CD4-positive, alpha-beta T cell treated with Interleukin-4 for 4 hours (primary cell): ENCODE results near the gene PROB1.
"Not testable (repeated sequence)": the region's sequence is repeated elsewhere in the genome, so short reads cannot be mapped to it uniquely, and the experiment has no call there.

Experiments
- DNase-seq: peaks from one replicate; pipeline ENCODE4 v3.0.0-alpha.2; 2020

PROB1 gene

GRCh38 chr5:139377226-139377625, 17.7 kb downstream of the PROB1 start:
- DNase-seq: no peak

DNA sequence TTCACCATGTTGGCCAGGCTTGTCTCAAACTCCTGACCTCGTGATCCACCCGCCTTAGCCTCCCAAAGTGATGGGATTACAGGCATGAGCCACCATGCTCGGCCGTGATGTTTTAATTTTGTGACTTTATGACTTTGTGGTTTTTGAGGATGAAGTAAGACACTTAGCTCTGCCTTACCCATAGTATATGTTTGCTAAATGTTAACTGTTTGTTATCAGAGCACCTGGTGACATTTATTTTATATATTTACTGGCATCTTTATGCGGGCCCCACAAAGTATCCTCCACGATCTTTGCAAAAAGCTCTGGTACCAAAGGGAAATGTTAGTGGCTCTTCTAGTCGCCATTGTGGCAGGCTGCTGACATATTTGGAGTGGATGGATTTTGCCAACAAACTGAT, 18.5 kb downstream of the PROB1 start:
- no peak for DNase-seq

- DNase-seq: no peak
Observed at GRCh38 chr5:139374909-139375308, 20.0 kb downstream of the PROB1 start.

GRCh38 chr5:139371482-139372435, 23.1 kb downstream of the PROB1 start:
- DNase-seq: no peak

- no peak for DNase-seq
Observed at GRCh38 chr5:139369181-139369580, 25.7 kb downstream of the PROB1 start.

GRCh38 chr5:139368613-139369012, 26.3 kb downstream of the PROB1 start:
- no peak for DNase-seq

DNA sequence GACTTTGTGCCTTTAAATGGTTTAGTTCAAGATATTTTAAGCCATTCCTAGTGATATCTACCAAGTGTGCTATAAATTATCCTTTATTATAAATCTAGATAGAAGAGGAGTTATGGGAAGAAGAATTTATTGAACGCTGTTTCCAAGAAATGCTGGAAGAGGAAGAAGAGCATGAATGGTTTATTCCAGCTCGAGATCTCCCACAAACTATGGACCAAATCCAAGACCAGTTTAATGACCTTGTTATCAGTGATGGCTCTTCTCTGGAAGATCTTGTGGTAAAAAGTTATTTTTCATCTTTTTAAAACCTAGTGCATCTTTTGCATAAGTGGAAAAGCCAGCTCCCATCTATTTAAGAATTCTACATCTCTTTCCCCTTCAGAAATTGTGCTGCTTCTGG, 30.4 kb downstream of the PROB1 start:
- DNase-seq: no peak

- no peak for DNase-seq
Observed at GRCh38 chr5:139363937-139364336, 31.0 kb downstream of the PROB1 start.

GRCh38 chr5:139361835-139362429, 33.0 kb downstream of the PROB1 start:
- no peak for DNase-seq

- DNase-seq: no peak
Observed at GRCh38 chr5:139360384-139360783, 34.5 kb downstream of the PROB1 start.

GRCh38 chr5:139358064-139358463, 36.8 kb downstream of the PROB1 start:
- DNase-seq: no peak

DNA sequence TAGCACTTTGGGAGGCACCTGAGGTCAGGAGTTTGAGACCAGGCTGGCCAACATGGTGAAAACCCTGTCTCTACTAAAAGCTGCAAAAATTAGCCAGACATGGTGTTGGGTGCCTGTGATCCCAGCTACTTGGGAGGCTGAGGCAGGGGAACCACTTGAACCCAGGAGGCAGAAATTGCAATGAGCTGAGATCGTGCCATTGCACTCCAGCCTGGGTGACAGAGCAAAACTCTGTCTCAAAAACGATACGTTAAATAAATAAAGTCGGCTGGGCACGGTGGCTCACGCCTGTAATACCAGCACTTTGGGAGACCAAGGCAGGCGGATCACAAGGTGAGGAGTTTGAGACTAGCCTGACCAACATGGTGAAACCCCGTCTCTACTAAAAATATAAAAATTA, 39.0 kb downstream of the PROB1 start:
- DNase-seq: not testable (repeated sequence)

DNA sequence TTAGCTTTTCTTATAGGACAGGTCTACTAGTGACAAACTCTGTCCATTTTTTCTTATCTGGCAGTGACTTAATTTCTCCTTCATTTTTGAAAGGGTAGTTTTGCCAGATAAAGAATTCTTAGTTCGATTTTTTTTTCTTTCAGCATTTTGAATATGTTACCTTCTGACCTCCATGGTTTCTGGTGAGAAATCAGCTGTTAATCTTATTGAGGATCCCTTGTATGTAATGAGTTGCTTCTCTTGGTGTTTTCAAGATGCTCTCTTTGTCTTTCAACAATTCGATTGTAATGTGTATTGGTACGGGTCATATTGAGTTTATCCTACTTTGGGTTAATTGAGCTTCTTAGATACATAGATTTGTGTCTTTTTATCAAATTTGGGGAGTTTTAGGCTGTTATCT, 40.7 kb downstream of the PROB1 start:
- no peak for DNase-seq

DNA sequence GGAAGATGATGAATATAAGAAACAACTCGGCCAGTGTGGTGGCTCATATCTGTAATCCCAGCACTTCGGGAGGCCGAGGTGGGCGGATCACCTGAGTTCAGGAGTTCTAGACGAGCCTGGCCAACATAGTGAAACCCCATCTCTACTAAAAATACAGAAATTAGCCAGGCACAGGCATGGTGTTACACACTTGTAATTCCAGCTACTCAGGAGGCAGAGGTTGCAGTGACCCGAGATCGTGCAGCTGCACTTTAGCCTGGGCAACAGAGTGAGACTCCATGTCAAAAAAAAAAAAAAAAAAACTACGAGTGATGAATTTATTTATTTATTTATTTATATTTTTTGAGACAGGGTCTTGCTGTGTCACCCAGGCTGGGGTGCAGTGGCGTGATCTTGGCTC, 47.0 kb downstream of the PROB1 start:
- DNase-seq: not testable (repeated sequence)

- DNase-seq: not testable (repeated sequence)
Observed at GRCh38 chr5:139345442-139345841, 49.5 kb downstream of the PROB1 start.

GRCh38 chr5:139344177-139344576, 50.7 kb downstream of the PROB1 start:
- no peak for DNase-seq

- DNase-seq: no peak
Observed at GRCh38 chr5:139343476-139343875, 51.4 kb downstream of the PROB1 start.

DNA sequence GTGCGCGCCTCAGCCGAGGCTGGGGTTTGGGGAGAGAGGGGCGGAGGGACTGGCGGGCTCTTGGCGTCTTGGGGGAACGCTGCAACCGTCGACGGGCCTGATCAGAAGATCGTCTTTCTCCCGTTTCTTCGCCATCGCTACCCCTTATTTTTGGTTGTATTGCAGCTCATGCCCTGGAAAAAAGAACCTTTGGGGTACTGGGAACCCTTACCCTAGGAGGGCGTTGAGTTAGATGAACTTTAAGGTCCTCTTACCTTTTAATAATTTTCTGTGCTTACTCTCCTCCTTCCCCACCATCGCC, 52.5 kb downstream of the PROB1 start:
- no peak for DNase-seq

DNA sequence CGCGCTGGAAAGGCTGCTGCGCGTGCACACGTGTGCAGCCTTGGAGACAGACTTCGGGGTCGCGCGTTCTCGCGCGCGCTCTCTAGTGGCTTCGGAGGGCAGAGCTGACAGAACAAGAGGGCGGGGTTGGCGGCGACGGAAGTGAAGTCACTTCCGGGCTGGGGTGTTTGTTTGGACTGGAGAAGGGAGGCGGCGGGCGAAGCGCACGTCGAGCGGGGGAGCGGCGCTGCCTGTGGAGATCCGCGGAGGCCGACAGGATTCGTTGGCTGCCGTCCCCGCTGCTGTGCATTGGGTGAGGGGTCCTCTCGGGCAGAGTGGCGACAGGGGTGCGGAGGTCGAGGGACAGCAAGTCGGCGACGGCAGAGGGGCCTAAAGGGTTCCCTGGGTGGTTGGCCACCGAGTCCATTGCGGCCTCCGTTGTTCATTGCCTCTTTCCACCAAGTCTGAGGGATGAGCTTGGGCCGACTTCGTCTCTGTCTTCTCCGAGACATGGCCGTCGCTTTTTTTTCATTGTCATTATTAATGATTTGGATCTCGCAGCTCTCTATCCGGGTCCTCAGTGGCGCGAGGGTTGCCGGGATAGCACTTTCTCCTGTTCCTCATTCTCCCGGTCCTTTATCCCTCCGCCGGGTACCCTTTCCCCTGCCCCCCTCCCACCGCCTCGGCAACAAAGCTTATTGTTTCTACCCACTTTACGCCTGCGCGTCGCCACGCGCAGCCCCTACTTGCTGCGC, 53.0 kb downstream of the PROB1 start, which contains the start of gene PAIP2:
PAIP2 (plus strand) TSS at position 166 of the 734 bp plus-strand sequence. CDS start 21,931 bp downstream, outside the sequence.
- peak; percentile 96 for DNase-seq

DNA sequence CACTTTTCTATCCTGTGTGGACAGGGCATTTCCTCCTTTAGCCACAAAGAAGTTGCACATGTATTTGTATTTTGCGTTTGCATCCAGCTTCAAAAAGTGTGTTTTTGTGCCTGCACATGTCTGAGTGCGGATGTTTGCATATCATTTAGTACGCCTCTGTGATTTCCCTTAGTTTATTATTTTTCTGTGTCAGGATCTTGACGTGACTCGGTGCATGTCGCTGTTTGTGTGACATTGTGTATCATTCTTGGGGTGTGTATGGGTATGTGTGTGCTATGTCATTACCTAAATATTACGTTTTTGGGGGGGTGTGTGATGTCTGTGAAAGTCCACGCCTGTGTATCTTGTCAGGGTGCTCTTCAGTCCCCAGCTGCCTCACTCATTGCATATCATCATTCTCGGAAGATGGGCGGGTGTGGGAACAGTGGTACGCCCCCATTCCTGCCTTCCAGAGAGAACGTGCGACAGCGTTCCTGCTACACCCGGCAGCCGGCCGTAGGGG, 53.7 kb downstream of the PROB1 start:
- no peak for DNase-seq
